GM12864 (cell line): ENCODE results near the gene VILL.

Source experiments
- DNase-seq: peaks from one replicate; pipeline ENCODE4 v3.0.0-alpha.2; 2011; ENCODE audit warnings: low read depth
- H3K4me3 ChIP-seq: 2 replicates; pipeline ENCODE4 v1.5.1; 2011; ENCODE audit warnings: mild to moderate bottlenecking, low read depth, low read length, control low read depth
- CTCF ChIP-seq: IDR thresholded peaks from 2 replicates; pipeline ENCODE4 v1.5.1; 2011; ENCODE audit warnings: low read depth, mild to moderate bottlenecking, moderate library complexity, low read length, control low read depth, inconsistent platforms; ENCODE audit errors: missing control alignments

VILL gene

DNA sequence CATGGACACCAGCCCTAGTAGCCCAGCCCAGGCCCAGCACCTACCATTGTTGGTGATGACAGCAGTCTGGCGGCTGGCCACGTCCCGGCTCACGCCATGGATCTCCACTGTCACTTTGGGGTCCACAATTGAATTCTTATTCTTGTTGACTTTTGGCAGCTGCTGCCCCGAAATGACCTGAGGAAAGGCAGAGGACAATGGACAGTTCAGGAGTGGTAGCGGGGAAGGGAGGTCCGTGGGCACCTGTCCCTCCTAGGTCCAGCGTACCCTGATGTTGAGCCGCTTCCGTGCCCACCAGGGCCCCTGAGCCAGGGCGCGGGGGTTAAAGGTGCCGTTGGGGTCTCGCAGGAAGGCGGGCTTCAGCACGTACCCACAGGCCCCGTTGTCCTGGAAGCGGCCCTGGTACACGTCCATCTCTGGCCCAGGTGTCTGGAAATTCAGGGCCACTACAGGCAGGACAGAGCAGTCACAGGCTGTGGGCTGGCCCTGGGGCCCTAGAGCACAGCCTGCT, 17.7 kb downstream of the VILL start:
- TF ChIP-seq CTCF = no peak
- DNase-seq = no peak
- no peak overlapping the region for H3K4me3 ChIP-seq

GRCh38 chr3:38008971-38009580, 18.5 kb downstream of the VILL start:
- H3K4me3 ChIP-seq = no peak overlapping the region
- DNase-seq = no peak
- TF ChIP-seq CTCF = no peak

DNA sequence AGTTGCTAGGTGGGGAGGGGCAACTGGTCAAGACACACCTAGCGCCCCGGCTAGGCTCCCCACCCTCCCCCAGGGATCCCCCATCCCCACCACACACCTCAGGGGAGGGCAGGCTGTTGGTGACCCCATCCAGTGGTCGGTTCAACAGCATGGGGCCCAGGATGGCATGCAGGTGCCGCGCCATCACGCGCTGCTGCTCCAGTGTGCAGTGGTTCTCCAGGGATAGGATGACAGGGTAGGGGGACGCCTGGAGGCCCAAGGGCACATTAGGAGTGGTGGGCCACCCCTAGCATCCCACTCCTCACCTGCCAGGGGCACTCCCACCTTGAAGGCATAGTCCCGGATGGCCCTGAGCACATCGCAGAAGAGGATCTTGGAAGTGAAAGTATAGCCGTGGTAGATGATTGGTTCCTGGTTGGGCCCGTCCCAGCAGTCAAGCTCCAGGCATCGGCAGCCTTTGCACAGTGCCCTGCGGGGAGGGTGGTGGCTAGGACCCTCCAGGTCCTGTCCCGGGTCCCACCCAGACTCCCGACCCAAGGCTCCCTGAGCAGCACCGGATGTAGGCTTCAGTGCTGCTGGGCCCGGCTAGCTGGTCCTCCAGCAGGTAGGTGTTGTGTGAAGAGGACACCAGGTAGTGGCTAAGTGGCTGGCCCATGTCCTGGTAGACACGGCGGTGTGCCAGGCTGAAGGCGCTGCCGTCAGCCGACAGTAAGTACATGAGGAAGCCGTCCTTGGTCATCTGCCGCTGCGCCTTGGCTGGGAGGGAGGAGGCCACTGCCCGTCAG, 19.4 kb downstream of the VILL start:
- no peak overlapping the region for H3K4me3 ChIP-seq
- no peak for DNase-seq

DNA sequence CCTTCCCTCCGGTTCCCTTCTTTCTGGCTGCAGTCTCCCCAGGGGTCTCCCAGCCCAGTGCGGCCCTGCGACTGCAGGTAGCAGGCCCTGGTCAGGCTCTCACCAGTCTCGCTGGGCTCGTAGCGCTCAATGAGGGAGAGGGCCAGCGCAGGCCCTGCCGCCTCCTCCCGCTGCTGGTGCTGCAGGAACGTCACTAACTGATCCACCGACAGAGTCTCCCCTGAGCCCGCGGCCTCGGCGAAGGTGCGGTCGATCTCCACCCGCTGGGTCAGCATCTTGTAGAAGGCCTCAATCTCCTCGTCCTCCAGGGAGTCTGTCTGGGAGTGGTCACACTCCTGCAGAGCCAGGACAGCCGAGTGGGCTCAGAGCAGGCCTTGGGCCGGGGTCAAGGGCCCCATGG, 20.5 kb downstream of the VILL start:
- DNase-seq = no peak
- no peak for TF ChIP-seq CTCF
- H3K4me3 ChIP-seq = no peak overlapping the region

More for the DNA sequence above, 19.4 kb downstream of the VILL start:
- no peak for TF ChIP-seq CTCF

DNA sequence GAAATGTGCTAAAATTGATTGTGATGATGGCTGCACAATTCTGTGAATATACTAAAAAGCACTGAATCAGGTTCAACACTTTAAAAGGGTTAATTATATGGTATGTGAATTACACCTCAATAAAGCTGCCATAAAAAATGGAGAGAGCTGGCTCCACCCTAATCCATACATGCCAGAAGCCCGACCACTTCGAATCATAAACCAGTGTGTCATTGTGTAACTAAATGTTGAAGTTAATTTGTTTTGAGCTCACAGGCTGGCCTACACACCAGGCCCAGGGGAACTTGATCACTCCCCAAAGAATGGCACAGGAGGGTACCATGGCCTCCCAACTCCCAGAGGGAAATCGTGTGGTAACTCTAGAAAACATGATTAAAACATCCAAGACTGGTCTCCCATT, 24.9 kb downstream of the VILL start:
- no peak for TF ChIP-seq CTCF
- DNase-seq = no peak
- no peak overlapping the region for H3K4me3 ChIP-seq

- no peak for TF ChIP-seq CTCF
- H3K4me3 ChIP-seq = no peak overlapping the region
- DNase-seq = no peak
These were observed 25.4 kb downstream of the VILL start for GRCh38 chr3:38015984-38016383.

DNA sequence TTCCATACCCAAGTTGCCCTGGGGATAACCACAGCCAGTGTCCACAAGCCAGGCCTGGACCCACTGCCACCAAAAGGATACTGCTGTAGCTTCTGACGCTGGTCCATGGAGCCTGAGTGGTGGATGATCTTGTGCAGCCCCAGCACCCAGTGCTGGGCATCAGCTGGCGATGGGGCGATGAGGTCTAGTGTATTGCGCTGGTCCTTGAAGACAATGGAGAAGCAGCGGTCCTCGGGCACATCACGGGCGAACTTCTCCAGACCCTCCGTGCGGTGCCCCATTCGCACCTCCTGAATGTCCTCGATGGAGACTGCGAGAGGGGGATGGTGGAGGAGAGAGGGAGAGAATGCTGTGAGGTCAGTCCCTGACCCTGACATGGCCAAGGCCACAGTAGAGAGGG, 25.8 kb downstream of the VILL start:
- no peak for DNase-seq
- no peak for TF ChIP-seq CTCF
- H3K4me3 ChIP-seq = no peak overlapping the region
